ENCODE measurements around the gene GAP43.

GAP43 gene

DNA sequence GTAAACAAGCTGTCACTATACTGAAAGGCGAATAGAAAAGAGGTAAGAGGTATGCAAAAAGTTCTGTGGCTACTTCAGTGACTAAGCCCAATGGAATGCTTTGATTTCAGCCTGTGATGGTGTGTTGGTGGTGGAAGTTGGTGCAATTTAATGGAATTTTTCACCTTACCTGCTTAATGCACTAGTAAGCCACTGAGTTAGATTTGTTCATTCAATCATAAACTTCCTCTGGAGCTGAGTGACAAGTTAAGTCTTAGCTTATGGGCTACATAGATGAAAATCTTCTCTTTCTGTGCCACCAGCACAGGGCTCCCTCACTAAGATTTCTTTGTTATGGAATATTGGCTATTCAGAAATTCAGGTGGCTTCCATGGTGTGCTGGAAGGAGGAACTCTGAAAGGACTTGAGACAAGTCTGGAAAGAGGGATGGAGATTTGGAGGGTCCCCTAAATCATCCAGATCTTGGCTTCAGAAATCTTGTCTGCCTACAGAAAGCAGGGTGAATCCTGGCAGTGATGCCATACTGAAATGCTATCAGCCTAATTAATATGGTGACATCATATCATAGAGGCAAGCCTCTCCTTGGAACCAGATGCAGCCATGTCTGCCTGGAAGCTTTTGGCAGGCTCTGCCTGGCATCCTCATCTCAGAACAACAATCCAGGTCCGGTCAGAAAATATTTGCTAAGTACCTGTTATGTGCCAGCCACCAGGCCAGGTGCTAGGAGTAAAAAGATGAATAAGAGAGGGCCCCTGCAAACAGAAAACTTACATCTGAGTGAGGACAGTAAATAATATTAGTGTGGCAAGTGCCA is 8.1 kb upstream of the GAP43 start:
- Histone ChIP-seq H3K4me2 (ENCODE audit: insufficient read depth, low read length) (no peak overlapping the region), H3K4me1 (ENCODE audit: insufficient read depth, low read length) (no peaks in the 10 kb centered on the region), H4K20me1 (ENCODE audit: insufficient read depth, low read length) (no peaks in the 10 kb centered on the region), H3K4me3 (ENCODE audit: low read depth in 1 of 2, low read length in 2 of 2) (no peak overlapping the region), H3K27ac (ENCODE audit: low read length) (no peak overlapping the region), H3K9ac (ENCODE audit: low read depth, low read length) (no peak overlapping the region), H3K9me3 (ENCODE audit: insufficient read depth, low read length, severe bottlenecking) (no peaks in the 10 kb centered on the region), H3K27me3 (ENCODE audit: insufficient read depth, low read length, poor library complexity) (peaks cover 2% of the 10 kb centered on the region), H3K36me3 (ENCODE audit: insufficient read depth, low read length) (no peaks in the 10 kb centered on the region), H3K79me2 (ENCODE audit: insufficient read depth, low read length) (no peaks in the 10 kb centered on the region), H2AFZ (ENCODE audit: low read depth, low read length) (no peak overlapping the region)
- ATAC-seq (ENCODE audit: insufficient read depth, low read depth) (no peak), DNase-seq (no peak)
- TF ChIP-seq, protein P1, sequence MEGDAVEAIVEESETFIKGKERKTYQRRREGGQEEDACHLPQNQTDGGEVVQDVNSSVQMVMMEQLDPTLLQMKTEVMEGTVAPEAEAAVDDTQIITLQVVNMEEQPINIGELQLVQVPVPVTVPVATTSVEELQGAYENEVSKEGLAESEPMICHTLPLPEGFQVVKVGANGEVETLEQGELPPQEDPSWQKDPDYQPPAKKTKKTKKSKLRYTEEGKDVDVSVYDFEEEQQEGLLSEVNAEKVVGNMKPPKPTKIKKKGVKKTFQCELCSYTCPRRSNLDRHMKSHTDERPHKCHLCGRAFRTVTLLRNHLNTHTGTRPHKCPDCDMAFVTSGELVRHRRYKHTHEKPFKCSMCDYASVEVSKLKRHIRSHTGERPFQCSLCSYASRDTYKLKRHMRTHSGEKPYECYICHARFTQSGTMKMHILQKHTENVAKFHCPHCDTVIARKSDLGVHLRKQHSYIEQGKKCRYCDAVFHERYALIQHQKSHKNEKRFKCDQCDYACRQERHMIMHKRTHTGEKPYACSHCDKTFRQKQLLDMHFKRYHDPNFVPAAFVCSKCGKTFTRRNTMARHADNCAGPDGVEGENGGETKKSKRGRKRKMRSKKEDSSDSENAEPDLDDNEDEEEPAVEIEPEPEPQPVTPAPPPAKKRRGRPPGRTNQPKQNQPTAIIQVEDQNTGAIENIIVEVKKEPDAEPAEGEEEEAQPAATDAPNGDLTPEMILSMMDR (IDR thresholded peaks at IDR 0.05; ENCODE audit: borderline replicate concordance, extremely low read depth, low read length, poor library complexity, severe bottlenecking) = no peak
- TF ChIP-seq EZH2 (IDR thresholded peaks at IDR 0.05; ENCODE audit: borderline replicate concordance, low read depth, low read length, severe bottlenecking) = no peak

DNA sequence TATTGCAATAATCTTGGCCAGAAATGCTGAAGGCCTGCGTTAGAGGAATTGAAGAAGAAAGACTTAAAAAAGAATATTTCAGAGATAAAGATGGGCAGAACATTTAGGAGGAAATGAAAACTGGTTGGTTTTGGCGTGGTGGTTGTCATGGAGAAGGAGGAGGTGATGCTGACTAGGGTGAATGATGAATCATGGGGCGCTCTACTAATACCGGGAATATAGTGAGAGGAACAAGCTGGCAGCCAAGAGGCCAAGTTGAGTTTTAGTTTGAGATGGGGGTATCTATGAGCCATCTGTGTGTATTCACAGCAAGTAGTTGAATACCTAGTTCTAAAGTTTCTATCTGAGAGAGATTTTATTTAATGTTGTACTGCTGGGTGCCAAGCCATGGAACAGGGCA is 6.8 kb upstream of the GAP43 start:
- Histone ChIP-seq H3K4me2 (ENCODE audit: insufficient read depth, low read length) (no peak overlapping the region), H3K79me2 (ENCODE audit: insufficient read depth, low read length) (no peaks in the 10 kb centered on the region), H3K4me1 (ENCODE audit: insufficient read depth, low read length) (no peaks in the 10 kb centered on the region), H3K4me3 (ENCODE audit: low read depth in 1 of 2, low read length in 2 of 2) (no peak overlapping the region), H4K20me1 (ENCODE audit: insufficient read depth, low read length) (no peaks in the 10 kb centered on the region), H3K9ac (ENCODE audit: low read depth, low read length) (no peak overlapping the region), H2AFZ (ENCODE audit: low read depth, low read length) (no peak overlapping the region), H3K9me3 (ENCODE audit: insufficient read depth, low read length, severe bottlenecking) (no peaks in the 10 kb centered on the region), H3K36me3 (ENCODE audit: insufficient read depth, low read length) (no peaks in the 10 kb centered on the region), H3K27me3 (ENCODE audit: insufficient read depth, low read length, poor library complexity) (no peaks in the 10 kb centered on the region), H3K27ac (ENCODE audit: low read length) (no peak overlapping the region)
- ATAC-seq (ENCODE audit: insufficient read depth, low read depth) = no peak
- no peak for DNase-seq
- TF ChIP-seq, protein P1 (IDR thresholded peaks at IDR 0.05; ENCODE audit: borderline replicate concordance, extremely low read depth, low read length, poor library complexity, severe bottlenecking) = no peak
- TF ChIP-seq EZH2 (IDR thresholded peaks at IDR 0.05; ENCODE audit: borderline replicate concordance, low read depth, low read length, severe bottlenecking) = no peak

DNA sequence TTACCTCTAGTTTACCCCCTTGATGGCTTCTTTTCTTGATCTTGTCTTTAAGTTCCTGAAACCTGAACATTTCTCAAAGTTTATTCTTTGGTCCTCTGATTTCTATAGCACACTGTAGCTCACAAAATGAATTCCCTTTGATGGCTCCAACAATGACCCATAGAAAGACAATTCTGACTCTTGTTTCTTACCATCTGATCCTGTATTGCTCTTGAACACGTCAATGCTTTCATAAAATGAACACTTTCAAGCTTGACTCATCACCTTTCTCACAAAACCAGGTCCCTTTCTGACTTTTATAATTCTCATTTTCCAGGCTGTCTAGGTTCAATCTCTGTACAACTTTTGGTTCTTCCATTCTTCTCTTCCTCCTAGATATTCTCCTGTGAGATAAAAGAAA is 5.7 kb upstream of the GAP43 start:
- Histone ChIP-seq H3K79me2 (ENCODE audit: insufficient read depth, low read length) (no peaks in the 10 kb centered on the region), H2AFZ (ENCODE audit: low read depth, low read length) (no peak overlapping the region), H3K27ac (ENCODE audit: low read length) (no peak overlapping the region), H4K20me1 (ENCODE audit: insufficient read depth, low read length) (no peaks in the 10 kb centered on the region), H3K36me3 (ENCODE audit: insufficient read depth, low read length) (no peaks in the 10 kb centered on the region), H3K9ac (ENCODE audit: low read depth, low read length) (no peak overlapping the region), H3K27me3 (ENCODE audit: insufficient read depth, low read length, poor library complexity) (no peaks in the 10 kb centered on the region), H3K9me3 (ENCODE audit: insufficient read depth, low read length, severe bottlenecking) (no peaks in the 10 kb centered on the region), H3K4me2 (ENCODE audit: insufficient read depth, low read length) (no peak overlapping the region), H3K4me3 (ENCODE audit: low read depth in 1 of 2, low read length in 2 of 2) (no peak overlapping the region), H3K4me1 (ENCODE audit: insufficient read depth, low read length) (no peaks in the 10 kb centered on the region)
- TF ChIP-seq, protein P1 (IDR thresholded peaks at IDR 0.05; ENCODE audit: borderline replicate concordance, extremely low read depth, low read length, poor library complexity, severe bottlenecking) = no peak
- TF ChIP-seq EZH2 (IDR thresholded peaks at IDR 0.05; ENCODE audit: borderline replicate concordance, low read depth, low read length, severe bottlenecking) = no peak
- ATAC-seq (ENCODE audit: insufficient read depth, low read depth) (no peak), DNase-seq (no peak)
